K562 (cell line): ENCODE results near the gene IFTAP. TPM values are rescaled to one million over a fixed set of nuclear protein-coding genes. Genes with fewer than 3 reads are reported as not detected.

Source experiments
- ATAC-seq: fragments of 200-7000 bp; cut with Tn5 transposase; 3 replicates; pipeline ENCODE4 v1.9.1; 2020; ENCODE audit warnings: moderate library complexity
- BruUV-seq: library from RNA; stranded (reverse); fragments of 400-500 nt; replicated peaks from 2 replicates; lab custom pipeline; 2021; lab: Mats Ljungman, UMichigan
- CTCF ChIA-PET: fragments of 300-600 bp; formaldehyde crosslinking; extraction: SDS; loops from one replicate; lab custom pipeline; 2021; ENCODE audit warnings: low intra/inter-chr PET ratio; lab: Yijun Ruan, JAX
- POLR2A ChIA-PET: fragments of 300-600, 350-650 bp; sonication (Branson Sonifier 250); formaldehyde crosslinking; extraction: SDS; loops from one replicate; lab custom pipeline; 2021; ENCODE audit warnings: antibody characterized with exemption, inconsistent platforms; lab: Yijun Ruan, JAX
- DNase-seq, 4 experiments: peaks; one replicate each; pipeline versions ENCODE4 v3.0.0 to v3.0.0-alpha.2; 2011 to 2018; ENCODE audit warnings: low spot score in 3 of 4, mixed read lengths in 3 of 4; ENCODE audit errors: extremely low read depth in 1 of 4
- FAIRE-seq: peaks from 2 replicates; lab custom pipeline; 2011; peaks lifted over from hg19 to GRCh38; lab: Jason Lieb, UNC
- H2AFZ ChIP-seq: 2 replicates; pipeline ENCODE4 v1.6.0; 2011; ENCODE audit warnings: low read depth, low read length, control low read depth, inconsistent platforms
- H3K27ac ChIP-seq: fragments of 200-600 bp; 3 replicates; pipeline ENCODE4 v1.8.0; 2011; ENCODE audit warnings: low read depth, mild to moderate bottlenecking, control low read depth, inconsistent platforms, low read length, moderate library complexity, mixed read lengths; ENCODE audit errors: extremely low read depth
- H3K27me3 ChIP-seq, 2 experiments: fragments of 300-600 bp in 1 of 2; 2 replicates in 1 of 2; 3 replicates in 1 of 2; pipeline versions ENCODE4 v1.6.0 to v1.8.0; 2011; ENCODE audit warnings: inconsistent platforms in 2 of 2, low read length in 2 of 2, mild to moderate bottlenecking in 1 of 2, mixed read lengths in 1 of 2, moderate library complexity in 1 of 2; ENCODE audit not compliant: control insufficient read depth in 2 of 2, insufficient read depth in 2 of 2
- H3K36me3 ChIP-seq: fragments of 300-600 bp; 3 replicates; pipeline ENCODE4 v1.8.0; 2011; ENCODE audit warnings: mild to moderate bottlenecking, low read length, inconsistent platforms; ENCODE audit not compliant: control insufficient read depth, insufficient read depth
- H3K4me1 ChIP-seq, 2 experiments: fragments of 200-600 bp in 1 of 2; replicated peaks in 1 of 2; 2 replicates in 1 of 2; 3 replicates in 1 of 2; pipeline versions ENCODE4 v1.5.1 to v1.8.0; 2011; ENCODE audit warnings: inconsistent platforms in 2 of 2, low read length in 2 of 2, mild to moderate bottlenecking in 1 of 2, mixed read lengths in 1 of 2, moderate library complexity in 1 of 2; ENCODE audit not compliant: control insufficient read depth in 2 of 2, insufficient read depth in 2 of 2
- H3K4me2 ChIP-seq: 2 replicates; pipeline ENCODE4 v1.6.1; 2011; ENCODE audit warnings: low read length, control low read depth, inconsistent platforms, mixed read lengths; ENCODE audit not compliant: insufficient read depth
- H3K4me3 ChIP-seq: fragments of 200-600 bp; sonication (generic), shearing (Covaris generic); 2 replicates; pipeline ENCODE4 v1.5.1; 2016; ENCODE audit warnings: control low read depth, inconsistent platforms
- H3K79me2 ChIP-seq: fragments of 200-600 bp; 3 replicates; pipeline ENCODE4 v1.8.0; 2011; ENCODE audit warnings: low read length, inconsistent platforms; ENCODE audit not compliant: control insufficient read depth, insufficient read depth
- H3K9ac ChIP-seq, 2 experiments: 2 replicates each; pipeline versions ENCODE4 v1.6.0 to v1.6.1; 2011; ENCODE audit warnings: low read depth in 2 of 2, low read length in 2 of 2, control low read depth in 1 of 2, inconsistent platforms in 1 of 2, mild to moderate bottlenecking in 1 of 2, mixed read lengths in 1 of 2; ENCODE audit not compliant: insufficient read depth in 1 of 2
- H3K9me1 ChIP-seq: one replicate; pipeline ENCODE4 v1.6.0; 2011; ENCODE audit warnings: inconsistent platforms, mild to moderate bottlenecking, low read length, moderate library complexity; ENCODE audit not compliant: control insufficient read depth, insufficient read depth
- H3K9me3 ChIP-seq: replicated peaks from 2 replicates; pipeline ENCODE4 v1.5.1; 2011; ENCODE audit warnings: low read depth, low read length, inconsistent platforms; ENCODE audit not compliant: control insufficient read depth, insufficient read depth
- H4K20me1 ChIP-seq: replicated peaks from 2 replicates; pipeline ENCODE4 v1.6.1; 2011; ENCODE audit warnings: low read length, inconsistent platforms, mixed read lengths; ENCODE audit not compliant: control insufficient read depth, insufficient read depth
- BDP1 ChIP-seq: IDR thresholded peaks from 3 replicates; pipeline ENCODE4 v1.6.1; 2011; ENCODE audit not compliant: insufficient read length, insufficient read depth
- BRD4 ChIP-seq: fragments of 200-600 bp; sonication (generic); IDR thresholded peaks from 2 replicates; pipeline ENCODE4 v1.6.1; 2017; ENCODE audit warnings: inconsistent platforms
- CBFA2T2 ChIP-seq: fragments of 450-650 bp; conservative IDR thresholded peaks from 2 replicates; pipeline ENCODE4 v1.6.1; 2017; ENCODE audit warnings: mild to moderate bottlenecking
- ELF4 ChIP-seq: fragments of 450-650 bp; formaldehyde crosslinking; IDR thresholded peaks from 2 replicates; pipeline ENCODE4 v1.4.0; 2022; ENCODE audit warnings: missing genetic modification characterization
- NFXL1 ChIP-seq: fragments of 450-650 bp; formaldehyde crosslinking; IDR thresholded peaks from 2 replicates; pipeline ENCODE4 v1.4.0; 2021; ENCODE audit warnings: mild to moderate bottlenecking
- PRPF4 ChIP-seq: fragments of 200-400 bp; formaldehyde crosslinking; IDR thresholded peaks from one replicate; pipeline ENCODE4 v1.6.1; 2017; ENCODE audit warnings: low read length, low read depth, mild to moderate bottlenecking; ENCODE audit not compliant: insufficient read depth, poor library complexity, severe bottlenecking
- PTBP1 ChIP-seq: fragments of 200-400 bp; formaldehyde crosslinking; IDR thresholded peaks from 2 replicates; pipeline ENCODE4 v1.6.1; 2017; ENCODE audit warnings: low read depth, low read length
- RBBP5 ChIP-seq: fragments of 200-600 bp; sonication (generic); IDR thresholded peaks from 2 replicates; pipeline ENCODE4 v1.6.1; 2012; ENCODE audit warnings: borderline replicate concordance, mild to moderate bottlenecking, low read length, control low read depth, inconsistent platforms; ENCODE audit not compliant: insufficient read depth, poor library complexity, severe bottlenecking
- WGBS: fragments of 100-300 bp; shearing (Covaris generic); methylation state at CpG from one replicate; pipeline ENCODE4 v1.1.6; 2016; ENCODE audit warnings: low coverage, mixed read lengths; ENCODE audit not compliant: insufficient coverage; ENCODE audit errors: missing lambda C conversion rate; 5-methylcytosine and 5-hydroxymethylcytosine counted together
- in situ Hi-C: fragments of 300-500 bp; cut with MboI; formaldehyde crosslinking; loops from 4 replicates; pipeline ENCODE4 v1.15.0; 2018; ENCODE audit warnings: inconsistent platforms, mixed read lengths
- intact Hi-C: fragments of 100-400 bp; cut with micrococcal nuclease; formaldehyde crosslinking; loops from 2 replicates; pipeline ENCODE4 v1.14.2; 2022
- polyA plus RNA-seq, 8 experiments: library from polyadenylated mRNA; depleted of rRNA in 4 of 8; stranded (reverse) in 5 of 8; unstranded in 3 of 8; fragments of >200 nt; fragmentation: Nextera tagmentation in 2 of 8; fragmentation: Illumina TruSeq in 1 of 8; extraction: Ambion mirVana in 2 of 8; extraction: Trizol in 1 of 8; gene quantifications; 2 replicates each; pipeline versions ENCODE4 v1.2.1 to v1.2.3, GENCODE V29; 2011 to 2014; ENCODE audit warnings: inconsistent platforms in 1 of 8, missing spikeins in 1 of 8
- total RNA-seq, 7 experiments: library from RNA; depleted of rRNA in 6 of 7; stranded (reverse); fragments of >200 nt in 6 of 7; fragmentation: Illumina TruSeq in 2 of 7; extraction: Trizol in 2 of 7; gene quantifications; 2 replicates each; pipeline versions ENCODE4 v1.2.1 to v1.2.3, GENCODE V29; 2011 to 2021; ENCODE audit warnings: low replicate concordance in 1 of 7
- TF ChIP-seq, protein P1 (sequence below): fragments of 450-650 bp; IDR thresholded peaks from one replicate; pipeline ENCODE4 v1.6.1; 2018; ENCODE audit warnings: mild to moderate bottlenecking, moderate library complexity; ENCODE audit not compliant: partially characterized antibody

IFTAP gene
- total and polyA plus RNA-seq, 9 of the 15 experiments (the other 6 are each of a cell fraction or from before 2014, with no cell fraction given), result 9.2 to 30.0 (median 17.0) TPM

DNA sequence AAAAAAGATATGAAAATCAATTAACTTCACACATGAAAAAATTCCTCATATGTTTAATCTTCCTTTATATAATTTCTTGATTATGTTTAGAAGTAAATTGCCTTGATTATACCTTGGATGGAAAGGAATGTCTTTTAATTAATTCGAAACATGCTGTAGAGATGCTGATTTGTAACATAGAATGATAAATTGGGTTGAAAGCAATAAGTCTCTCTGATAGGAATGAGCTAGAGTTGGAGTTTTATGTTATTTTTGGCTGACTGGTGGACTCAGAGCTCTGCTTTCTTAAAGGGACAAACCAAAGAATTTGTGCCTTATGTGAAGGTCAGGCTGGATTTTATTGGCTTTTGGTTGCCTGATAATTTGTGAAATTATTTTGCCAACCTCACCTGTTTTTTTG, 98.4 kb downstream of the IFTAP start (continued):
- TF ChIP-seq CBFA2T2 (no peak), NFXL1 (CRISPR knock-in tag) (no peak), PTBP1 (no peak), BRD4 (no peak)
- TF ChIP-seq, protein P1, sequence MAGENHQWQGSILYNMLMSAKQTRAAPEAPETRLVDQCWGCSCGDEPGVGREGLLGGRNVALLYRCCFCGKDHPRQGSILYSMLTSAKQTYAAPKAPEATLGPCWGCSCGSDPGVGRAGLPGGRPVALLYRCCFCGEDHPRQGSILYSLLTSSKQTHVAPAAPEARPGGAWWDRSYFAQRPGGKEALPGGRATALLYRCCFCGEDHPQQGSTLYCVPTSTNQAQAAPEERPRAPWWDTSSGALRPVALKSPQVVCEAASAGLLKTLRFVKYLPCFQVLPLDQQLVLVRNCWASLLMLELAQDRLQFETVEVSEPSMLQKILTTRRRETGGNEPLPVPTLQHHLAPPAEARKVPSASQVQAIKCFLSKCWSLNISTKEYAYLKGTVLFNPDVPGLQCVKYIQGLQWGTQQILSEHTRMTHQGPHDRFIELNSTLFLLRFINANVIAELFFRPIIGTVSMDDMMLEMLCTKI, result no peak

DNA sequence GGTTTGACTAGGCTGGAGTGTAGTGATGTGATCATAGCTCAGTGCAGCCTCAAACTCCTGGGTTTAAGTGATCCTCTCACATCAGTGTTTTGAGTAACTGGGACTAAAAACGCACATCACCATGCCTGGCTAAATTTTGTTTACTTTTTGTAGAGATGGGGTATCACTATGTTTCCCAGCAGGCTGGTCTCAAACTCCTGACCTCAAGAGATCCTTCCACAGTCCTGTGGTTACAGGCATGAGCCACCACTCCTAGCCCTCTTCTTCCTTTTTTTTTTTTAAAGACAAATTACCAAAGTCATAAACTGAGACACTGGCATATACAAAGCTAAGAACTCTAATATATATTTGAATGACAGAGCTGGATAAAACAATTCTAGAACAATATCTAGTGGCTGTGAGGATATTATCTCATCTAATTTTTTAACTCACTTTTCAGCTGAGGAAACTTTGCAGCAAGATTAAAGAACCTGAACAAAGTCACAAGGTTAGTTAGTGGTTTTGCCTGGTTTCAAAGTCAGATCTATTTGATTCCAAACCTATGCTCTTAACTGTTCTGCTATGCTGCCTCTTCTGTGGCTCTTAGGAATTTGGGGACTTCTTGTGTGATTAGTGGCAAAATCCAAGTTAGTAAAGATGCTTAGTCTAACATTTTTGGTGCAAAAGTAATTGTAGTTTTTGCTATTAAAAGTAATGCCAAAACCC, 99.0 kb downstream of the IFTAP start:
- H3K36me3 ChIP-seq, result no peaks in the 10 kb centered on the region
- no peak overlapping the region for H3K9ac ChIP-seq
- FAIRE-seq (no peak), DNase-seq (no peak), ATAC-seq (no peak)
- no TSS peak for BruUV-seq
- intact Hi-C loops, result no loop called here
- no peaks in the 10 kb centered on the region for H3K9me3 ChIP-seq
- H3K4me3 ChIP-seq, result no peak overlapping the region
- WGBS, result 0% methylated on average over 1 of the region's 1 CpG
- CTCF ChIA-PET, result no interaction called here
- no peaks in the 10 kb centered on the region for H3K4me1 ChIP-seq
- no peak overlapping the region for H2AFZ ChIP-seq
- peaks cover 4 to 18% of the 10 kb centered on the region in 2 experiments; a peak in 3 of 5 replicates for H3K27me3 ChIP-seq
- no peaks in the 10 kb centered on the region for H3K9me1 ChIP-seq
- TF ChIP-seq PRPF4 (no peak), ELF4 (CRISPR knock-in tag) (no peak), BDP1 (no peak), RBBP5 (no peak)
- H3K27ac ChIP-seq, result no peak overlapping the region
- in situ Hi-C loops, result no loop called here
- POLR2A ChIA-PET, result interaction anchor here (1.0 kb wide), 1 partner anchor 49 kb away, joined by 3 read pairs; no protein-coding TSS in a partner anchor
- no peak overlapping the region for H3K4me2 ChIP-seq
- H3K79me2 ChIP-seq, result no peaks in the 10 kb centered on the region
- H4K20me1 ChIP-seq, result no peaks in the 10 kb centered on the region
